Fibroblast of pulmonary artery (primary cell): ENCODE data around the gene GABRR1.
A peak's percentile ranks its signal among the peaks of the same experiment; 100 is the strongest.

Experiments
- DNase-seq: peaks from one replicate; pipeline ENCODE4 v3.0.0-alpha.2; 2010; ENCODE audit warnings: low read depth
- H3K4me3 ChIP-seq: replicated peaks from 2 replicates; pipeline ENCODE4 v1.5.1; 2011; ENCODE audit warnings: low read depth, mild to moderate bottlenecking, control low read depth, low read length, moderate library complexity
- CTCF ChIP-seq: IDR thresholded peaks from 2 replicates; pipeline ENCODE4 v1.5.1; 2011; ENCODE audit warnings: mild to moderate bottlenecking, control low read depth, low read length, inconsistent platforms; ENCODE audit errors: missing control alignments

The GABRR1 gene

GRCh38 chr6:89255417-89255816 is 38.3 kb upstream of the GABRR1 start:
- H3K4me3 ChIP-seq: no peak overlapping the region
- no peak for DNase-seq
- TF ChIP-seq CTCF: no peak

- no peak overlapping the region for H3K4me3 ChIP-seq
- DNase-seq: peak; percentile 55
- no peak for TF ChIP-seq CTCF
These were observed 37.4 kb upstream of the GABRR1 start for GRCh38 chr6:89254569-89254968.

GRCh38 chr6:89252907-89253306 is 35.7 kb upstream of the GABRR1 start:
- no peak for DNase-seq
- H3K4me3 ChIP-seq: no peak overlapping the region
- no peak for TF ChIP-seq CTCF

GRCh38 chr6:89251976-89252375 is 34.8 kb upstream of the GABRR1 start:
- no peak for TF ChIP-seq CTCF
- H3K4me3 ChIP-seq: no peak overlapping the region
- no peak for DNase-seq

- TF ChIP-seq CTCF: no peak
- H3K4me3 ChIP-seq: no peak overlapping the region
- DNase-seq: peak; percentile 53
These were observed 34.0 kb upstream of the GABRR1 start for GRCh38 chr6:89251170-89251569.

GRCh38 chr6:89250239-89250638 is 33.1 kb upstream of the GABRR1 start:
- no peak overlapping the region for H3K4me3 ChIP-seq
- no peak for DNase-seq
- TF ChIP-seq CTCF: no peak

- no peak for DNase-seq
- no peak for TF ChIP-seq CTCF
These were observed 27.3 kb upstream of the GABRR1 start for GRCh38 chr6:89244241-89244985.

More at GRCh38 chr6:89244241-89244985, 27.3 kb upstream of the GABRR1 start:
- H3K4me3 ChIP-seq: no peak overlapping the region
